Right atrium auricular region (tissue), 2 donors: ENCODE results near the gene MIP. TPM values are rescaled to one million over a fixed set of nuclear protein-coding genes. Genes with fewer than 3 reads are reported as not detected.
"Not testable (repeated sequence)": the region's sequence is repeated elsewhere in the genome, so short reads cannot be mapped to it uniquely, and the experiment has no call there.

Source experiments
- DNase-seq: peaks from one replicate; pipeline ENCODE4 v3.0.0-alpha.2; 2019; ENCODE audit warnings: low spot score
- H3K27ac ChIP-seq, 2 donors: fragments of 200-600 bp; sonication (generic); 1 replicate in 1 of 2; 2 replicates in 1 of 2; pipeline ENCODE4 v1.5.1; 2016 to 2019
- H3K27me3 ChIP-seq, 2 donors: fragments of 200-600 bp; sonication (generic); one replicate each; pipeline versions ENCODE4 v1.5.1 to v1.6.0; 2017 to 2019
- H3K36me3 ChIP-seq: fragments of 200-600 bp; sonication (generic); one replicate; pipeline ENCODE4 v1.5.1; 2016
- H3K4me1 ChIP-seq, 2 donors: fragments of 200-600 bp; sonication (generic); one replicate each; pipeline versions ENCODE4 v1.5.1 to v1.6.0; 2017 to 2019
- H3K4me3 ChIP-seq, 2 donors: fragments of 200-600 bp; sonication (generic); 1 replicate in 1 of 2; 2 replicates in 1 of 2; pipeline ENCODE4 v1.5.1; 2017 to 2019; ENCODE audit warnings: mild to moderate bottlenecking in 1 of 2, moderate library complexity in 1 of 2
- H3K9me3 ChIP-seq, 2 donors: fragments of 200-600 bp; sonication (generic); one replicate each; pipeline ENCODE4 v1.5.1; 2019
- total RNA-seq, 2 donors: library from RNA; depleted of rRNA; stranded (reverse); fragments of >200 nt; gene quantifications; one replicate each; pipeline ENCODE4 v1.1.0, GENCODE V29; 2016
- TF ChIP-seq, protein P1 (sequence below), 2 donors: fragments of 200-600 bp; sonication (generic); IDR thresholded peaks; one replicate each; pipeline ENCODE4 v1.5.1; 2019; ENCODE audit warnings: antibody characterized with exemption in 2 of 2

Gene MIP
- not detected for total RNA-seq

DNA sequence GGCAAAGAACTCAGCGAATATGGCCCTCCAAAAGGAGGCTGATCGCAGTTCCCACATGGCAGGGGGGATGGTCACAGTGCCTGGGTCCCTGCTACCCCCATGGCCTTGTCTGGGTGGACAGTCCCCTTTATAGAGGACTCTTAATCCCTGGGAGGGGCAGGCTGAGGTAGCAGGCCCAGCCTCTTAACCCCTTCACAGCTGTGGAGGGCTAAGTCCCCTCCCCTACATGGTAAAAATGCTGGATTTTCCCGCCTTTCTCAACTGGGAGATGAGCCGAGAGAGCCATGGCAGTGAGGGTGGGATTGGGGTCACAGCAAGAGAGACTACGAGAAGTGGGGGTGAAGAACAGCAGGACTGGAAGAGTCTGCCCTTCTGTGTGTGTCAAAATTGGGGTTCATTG, at the start of gene MIP:
MIP (minus strand) TSS at position 101 of the 400 bp plus-strand sequence; CDS start at position 57, 44 bp downstream.
- Histone ChIP-seq H3K36me3 (no peaks in the 10 kb centered on the region), H3K9me3 (no peaks in the 10 kb centered on the region), H3K27me3 (no peaks in the 10 kb centered on the region), H3K4me1 (peaks cover 0 to 5% of the 10 kb centered on the region in 2 donors), H3K4me3 (no peak within 1 kb of the TSS), H3K27ac (no peak within 1 kb of the TSS)
- no peak for DNase-seq
- TF ChIP-seq, protein P1, sequence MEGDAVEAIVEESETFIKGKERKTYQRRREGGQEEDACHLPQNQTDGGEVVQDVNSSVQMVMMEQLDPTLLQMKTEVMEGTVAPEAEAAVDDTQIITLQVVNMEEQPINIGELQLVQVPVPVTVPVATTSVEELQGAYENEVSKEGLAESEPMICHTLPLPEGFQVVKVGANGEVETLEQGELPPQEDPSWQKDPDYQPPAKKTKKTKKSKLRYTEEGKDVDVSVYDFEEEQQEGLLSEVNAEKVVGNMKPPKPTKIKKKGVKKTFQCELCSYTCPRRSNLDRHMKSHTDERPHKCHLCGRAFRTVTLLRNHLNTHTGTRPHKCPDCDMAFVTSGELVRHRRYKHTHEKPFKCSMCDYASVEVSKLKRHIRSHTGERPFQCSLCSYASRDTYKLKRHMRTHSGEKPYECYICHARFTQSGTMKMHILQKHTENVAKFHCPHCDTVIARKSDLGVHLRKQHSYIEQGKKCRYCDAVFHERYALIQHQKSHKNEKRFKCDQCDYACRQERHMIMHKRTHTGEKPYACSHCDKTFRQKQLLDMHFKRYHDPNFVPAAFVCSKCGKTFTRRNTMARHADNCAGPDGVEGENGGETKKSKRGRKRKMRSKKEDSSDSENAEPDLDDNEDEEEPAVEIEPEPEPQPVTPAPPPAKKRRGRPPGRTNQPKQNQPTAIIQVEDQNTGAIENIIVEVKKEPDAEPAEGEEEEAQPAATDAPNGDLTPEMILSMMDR (IDR thresholded peaks at IDR 0.05): no peak

DNA sequence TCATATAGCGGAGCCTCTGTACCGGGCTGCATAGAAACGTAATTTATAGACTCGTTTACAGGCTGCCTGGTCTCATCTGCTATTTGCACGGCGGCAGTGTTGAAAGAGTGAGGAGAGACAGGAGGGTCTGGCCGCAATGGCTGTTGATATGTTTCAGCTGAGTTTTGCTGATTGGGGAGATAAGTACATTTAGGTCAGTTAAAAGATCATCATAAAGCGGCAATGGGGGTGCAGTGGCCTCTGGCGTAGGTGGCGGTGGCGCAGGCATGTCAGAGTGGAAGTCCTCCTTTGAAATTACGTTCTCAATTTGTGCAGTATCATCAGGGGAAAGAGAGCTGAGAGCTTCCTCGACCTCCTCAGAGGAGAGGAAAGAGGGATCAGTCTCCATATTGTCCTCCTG, 45.4 kb upstream of the MIP start:
- DNase-seq, H3K27me3 ChIP-seq, H3K4me1 ChIP-seq, H3K27ac ChIP-seq, H3K4me3 ChIP-seq, H3K9me3 ChIP-seq, H3K36me3 ChIP-seq: not testable (repeated sequence)

DNA sequence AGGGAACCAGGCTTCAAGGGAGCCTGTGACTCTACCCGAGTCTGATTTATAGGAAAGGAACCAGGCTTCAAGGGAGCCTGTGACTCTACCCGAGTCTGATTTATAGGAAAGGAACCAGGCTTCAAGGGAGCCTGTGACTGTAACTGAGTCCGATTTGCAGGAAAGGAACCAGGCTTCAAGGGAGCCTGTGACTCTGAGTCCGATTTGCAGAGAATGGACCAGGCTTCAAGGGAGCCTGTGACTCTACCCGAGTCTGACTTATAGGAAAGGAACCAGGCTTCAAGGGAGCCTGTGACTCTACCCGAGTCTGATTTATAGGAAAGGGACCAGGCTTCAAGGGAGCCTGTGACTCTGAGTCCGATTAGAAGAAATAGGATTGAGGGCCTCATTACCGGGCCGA, 45.0 kb upstream of the MIP start:
- not testable (repeated sequence) for H3K4me1 ChIP-seq, H3K27ac ChIP-seq, H3K9me3 ChIP-seq, DNase-seq, H3K4me3 ChIP-seq, H3K27me3 ChIP-seq, H3K36me3 ChIP-seq

DNA sequence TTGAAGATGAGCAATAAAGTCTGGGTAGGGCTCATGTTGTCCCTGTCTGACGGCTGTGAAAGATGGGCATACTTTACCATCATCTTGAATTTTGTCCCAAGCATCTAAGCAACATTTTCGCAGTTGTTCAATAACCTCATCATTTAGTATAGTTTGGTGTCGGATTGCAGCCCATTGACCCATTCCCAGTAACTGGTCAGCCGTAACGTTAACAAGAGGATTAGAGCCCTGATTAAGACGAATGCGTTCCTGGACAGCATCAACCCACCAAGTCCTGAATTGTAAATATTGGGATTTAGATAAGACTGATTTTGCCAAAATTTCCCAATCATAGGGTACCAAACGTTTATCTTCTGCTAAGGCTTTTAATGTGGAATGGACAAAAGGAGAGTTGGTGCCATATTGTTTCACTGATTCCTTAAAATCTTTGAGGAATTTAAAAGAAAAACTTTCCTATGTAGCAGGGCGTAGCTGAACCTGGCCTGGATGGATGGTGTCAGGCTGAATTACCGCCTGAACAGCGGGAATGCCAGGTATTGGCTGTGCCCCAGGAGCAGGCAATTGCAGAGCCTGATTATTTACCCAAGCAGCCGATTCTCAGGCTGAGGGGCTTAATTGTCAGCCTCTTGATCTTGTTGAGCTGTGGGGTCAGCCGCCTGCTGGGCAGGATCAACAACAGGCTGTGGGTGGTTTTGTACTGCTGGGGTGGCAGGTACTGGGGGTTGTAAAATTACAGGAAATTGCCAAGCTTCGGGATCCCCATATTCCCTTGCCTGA, 43.9 kb upstream of the MIP start:
- not testable (repeated sequence) for H3K4me1 ChIP-seq, H3K9me3 ChIP-seq, H3K4me3 ChIP-seq, H3K36me3 ChIP-seq, H3K27ac ChIP-seq, DNase-seq, H3K27me3 ChIP-seq

DNA sequence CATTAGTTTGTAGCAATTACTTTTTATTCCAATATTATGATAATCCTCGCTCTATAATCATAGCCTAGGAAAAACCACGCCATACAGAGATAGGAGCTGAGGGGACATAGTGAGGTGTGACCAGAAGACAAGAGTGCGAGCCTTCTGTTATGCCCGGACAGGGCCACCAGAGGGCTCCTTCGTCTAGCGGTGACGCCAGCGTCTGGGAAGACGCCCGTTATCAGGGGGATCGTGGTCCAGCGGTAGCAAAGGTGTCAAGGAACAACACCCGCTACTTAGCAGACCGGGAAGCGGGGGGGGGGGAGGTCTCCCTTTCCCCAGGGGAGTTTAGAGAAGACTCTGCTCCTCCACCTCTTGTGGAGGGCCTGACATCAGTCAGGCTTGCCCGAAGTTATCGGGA, 42.2 kb upstream of the MIP start:
- not testable (repeated sequence) for H3K4me1 ChIP-seq, H3K4me3 ChIP-seq

DNA sequence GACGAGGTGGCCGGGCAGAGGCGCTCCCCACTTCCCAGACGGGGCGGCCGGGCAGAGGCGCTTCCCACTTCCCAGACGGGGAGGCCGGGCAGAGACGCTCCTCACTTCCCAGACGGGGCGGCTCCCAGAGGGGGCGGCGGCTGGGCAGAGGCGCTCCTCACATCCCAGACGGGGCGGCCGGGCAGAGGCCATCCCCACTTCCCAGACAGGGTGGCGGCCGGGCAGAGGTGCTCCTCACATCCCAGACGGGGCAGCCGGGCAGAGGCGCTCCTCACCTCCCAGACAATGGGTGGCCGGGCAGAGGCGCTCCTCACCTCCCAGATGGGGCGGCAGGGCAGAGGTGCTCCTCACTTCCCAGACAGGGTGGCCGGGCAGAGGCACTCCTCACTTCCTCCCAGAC, 40.0 kb upstream of the MIP start:
- not testable (repeated sequence) for H3K4me1 ChIP-seq, H3K9me3 ChIP-seq, H3K4me3 ChIP-seq, DNase-seq, H3K27me3 ChIP-seq, H3K27ac ChIP-seq, H3K36me3 ChIP-seq

More for the DNA sequence above, 42.2 kb upstream of the MIP start:
- TF ChIP-seq, protein P1 (IDR thresholded peaks at IDR 0.05): peak; percentile 23 to 52
- not testable (repeated sequence) for H3K27me3 ChIP-seq, H3K27ac ChIP-seq, H3K36me3 ChIP-seq, H3K9me3 ChIP-seq
- peak; percentile 72 for DNase-seq

DNA sequence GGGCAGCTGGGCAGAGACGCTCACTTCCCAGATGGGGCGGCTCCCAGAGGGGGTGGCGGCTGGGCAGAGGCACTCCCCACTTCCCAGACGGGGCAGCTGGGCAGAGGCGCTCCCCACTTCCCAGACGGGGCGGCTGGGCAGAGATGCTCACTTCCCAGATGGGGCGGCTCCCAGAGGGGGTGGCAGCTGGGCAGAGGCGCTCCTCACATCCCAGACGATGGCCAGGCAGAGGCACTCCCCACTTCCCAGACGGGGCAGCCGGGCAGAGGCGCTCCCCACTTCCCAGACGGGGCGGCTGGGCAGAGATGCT, 39.6 kb upstream of the MIP start:
- not testable (repeated sequence) for H3K9me3 ChIP-seq, H3K4me3 ChIP-seq, H3K27me3 ChIP-seq, H3K27ac ChIP-seq, H3K36me3 ChIP-seq, H3K4me1 ChIP-seq, DNase-seq

DNA sequence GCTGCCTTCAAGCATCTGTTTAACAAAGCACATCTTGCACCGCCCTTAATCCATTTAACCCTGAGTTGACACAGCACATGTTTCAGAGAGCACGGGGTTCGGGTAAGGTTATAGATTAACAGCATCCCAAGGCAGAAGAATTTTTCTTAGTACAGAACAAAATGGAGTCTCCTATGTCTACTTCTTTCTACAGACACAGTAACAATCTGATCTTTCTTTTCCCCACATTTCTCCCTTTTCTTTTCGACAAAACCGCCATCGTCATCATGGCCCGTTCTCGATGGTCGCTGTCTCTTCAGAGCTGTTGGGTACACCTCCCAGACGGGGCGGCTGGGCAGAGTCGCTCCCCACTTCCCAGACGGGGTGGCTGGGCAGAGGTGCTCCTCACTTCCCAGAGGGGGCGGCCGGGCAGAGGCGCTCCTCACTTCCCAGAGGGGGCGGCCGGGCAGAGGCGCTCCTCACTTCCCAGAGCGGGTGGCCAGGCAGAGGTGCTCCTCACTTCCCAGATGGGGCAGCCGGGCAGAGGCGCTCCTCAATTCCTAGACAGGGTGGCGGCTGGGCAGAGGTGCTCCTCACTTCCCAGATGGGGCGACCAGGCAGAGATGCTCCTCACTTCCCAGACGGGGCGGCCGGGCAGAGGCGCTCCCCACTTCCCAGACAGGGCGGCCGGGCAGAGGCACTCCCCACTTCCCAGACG, 39.1 kb upstream of the MIP start:
- H3K4me3 ChIP-seq, H3K27me3 ChIP-seq, DNase-seq, H3K27ac ChIP-seq, H3K9me3 ChIP-seq, H3K4me1 ChIP-seq, H3K36me3 ChIP-seq: not testable (repeated sequence)

DNA sequence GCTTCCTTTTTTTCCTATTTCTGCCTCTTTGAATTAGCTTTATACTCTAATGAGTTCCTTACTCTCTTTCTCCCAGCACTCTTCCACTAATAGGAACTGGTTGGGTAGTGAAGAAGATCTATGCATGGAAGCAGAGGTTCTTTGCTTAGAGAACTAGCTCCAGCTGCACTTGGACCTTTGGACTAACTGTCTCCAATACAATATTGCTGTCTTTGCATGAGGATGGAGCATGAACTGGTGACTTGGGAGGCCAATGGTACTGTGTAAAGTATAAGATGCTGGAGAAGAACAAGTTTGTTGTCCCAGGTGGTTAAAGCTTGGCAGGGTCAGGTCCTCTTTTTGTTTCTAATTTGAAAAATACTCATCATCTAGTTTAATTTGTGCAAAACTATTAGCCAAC, 35.9 kb upstream of the MIP start:
- Histone ChIP-seq H3K9me3 (no peaks in the 10 kb centered on the region), H3K4me3 (no peak overlapping the region), H3K27ac (no peak overlapping the region), H3K4me1 (peaks cover 0 to 6% of the 10 kb centered on the region in 2 donors), H3K27me3 (no peaks in the 10 kb centered on the region), H3K36me3 (no peaks in the 10 kb centered on the region)
- DNase-seq: no peak
- TF ChIP-seq, protein P1 (IDR thresholded peaks at IDR 0.05): no peak
